IPS-NIHi11 (cell line): ENCODE results near the gene SNTN.
"Not testable (repeated sequence)": the region's sequence is repeated elsewhere in the genome, so short reads cannot be mapped to it uniquely, and the experiment has no call there.

Experiments used
- DNase-seq: peaks from one replicate; pipeline ENCODE4 v3.0.0; 2012; ENCODE audit warnings: mixed read lengths, low spot score

Gene SNTN

DNA sequence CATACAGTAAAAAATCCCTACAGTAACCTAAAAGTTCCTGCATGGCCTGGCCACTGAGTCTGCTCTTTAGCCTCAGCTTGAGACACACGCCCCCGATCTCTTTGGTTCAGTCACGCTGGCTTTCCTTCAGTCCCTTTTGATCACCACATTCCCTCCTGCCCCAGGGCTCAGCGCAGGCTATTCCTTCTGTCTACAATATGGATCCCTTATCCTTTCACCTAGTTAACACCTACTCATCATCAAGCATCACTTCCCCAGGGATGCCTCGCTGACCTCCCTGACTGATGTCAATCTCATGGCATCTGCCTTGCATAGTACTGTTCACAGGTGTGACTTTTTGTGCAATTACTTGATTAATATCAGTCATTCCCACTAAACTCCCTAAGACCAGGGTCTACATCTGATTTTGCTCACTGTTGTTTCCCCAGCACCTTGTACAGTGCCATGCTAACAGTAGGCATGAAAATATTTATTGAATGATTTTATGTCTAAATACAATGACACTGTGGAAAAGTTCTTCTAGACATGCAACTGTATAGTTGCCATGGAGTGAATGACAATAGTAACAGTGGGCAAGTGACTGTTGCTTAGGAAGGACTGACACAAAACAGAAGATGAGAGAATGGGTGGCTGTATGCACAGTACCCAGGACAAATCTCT lies at the start of gene SNTN:
SNTN (plus strand) TSS at position 610 of the 660 bp plus-strand sequence; CDS start at position 623, 13 bp downstream.
- no peak for DNase-seq

DNA sequence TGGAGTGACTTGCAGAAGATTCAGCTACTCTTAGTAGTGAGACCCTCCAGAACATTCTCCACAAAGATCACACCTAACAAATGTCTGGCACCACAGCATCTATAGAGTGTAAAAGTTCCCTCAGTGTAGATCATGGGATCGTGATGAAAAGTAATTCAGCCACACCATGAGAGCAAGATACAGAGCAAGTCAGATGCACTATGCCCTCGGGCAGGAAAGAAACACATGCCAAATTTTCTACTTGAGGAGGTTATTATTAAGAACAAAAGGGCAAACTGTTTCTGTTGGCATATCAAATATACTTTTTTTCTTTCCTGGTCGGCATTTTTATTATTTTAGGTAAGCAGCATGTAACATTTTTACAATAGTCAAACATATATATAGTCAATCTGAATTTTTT lies 44.8 kb upstream of the SNTN start:
- no peak for DNase-seq

DNA sequence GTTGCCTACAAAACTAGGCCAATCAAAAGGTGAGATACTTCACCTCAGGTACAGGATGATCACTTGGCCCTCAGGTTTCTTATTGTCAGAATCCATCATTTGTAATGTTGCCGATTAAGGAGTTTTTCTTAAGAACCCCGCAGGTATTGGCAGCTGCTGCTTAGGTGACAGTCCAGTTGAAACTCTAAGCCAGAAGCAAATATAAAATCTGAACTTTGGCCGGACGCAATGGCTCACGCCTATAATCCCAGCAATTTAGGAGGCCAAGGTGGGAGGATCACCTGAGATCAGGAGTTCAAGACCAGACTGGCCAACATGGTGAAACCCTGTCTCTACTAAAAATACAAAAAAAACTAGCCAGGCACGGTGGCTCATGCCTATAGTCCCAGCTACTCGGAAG lies 43.1 kb upstream of the SNTN start:
- no peak for DNase-seq

DNA sequence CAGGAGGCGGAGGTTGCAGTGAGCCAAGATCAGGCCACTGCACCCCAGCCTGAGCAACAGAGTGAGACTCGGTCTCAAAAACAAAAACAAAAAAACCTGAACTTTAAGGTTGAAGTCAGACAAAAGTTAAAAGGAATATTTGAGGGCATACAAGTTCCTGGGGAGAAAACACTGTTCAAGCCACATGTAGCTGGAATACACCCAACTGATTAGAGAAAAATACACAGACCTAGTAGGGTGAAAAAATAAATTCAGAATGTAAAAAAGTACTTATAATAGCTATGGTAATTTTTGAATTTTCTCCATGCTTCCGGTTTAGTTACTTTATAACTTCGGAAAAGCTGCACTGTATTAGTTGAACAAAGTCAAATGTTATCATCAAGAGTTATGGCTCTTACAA lies 42.6 kb upstream of the SNTN start:
- no peak for DNase-seq

DNA sequence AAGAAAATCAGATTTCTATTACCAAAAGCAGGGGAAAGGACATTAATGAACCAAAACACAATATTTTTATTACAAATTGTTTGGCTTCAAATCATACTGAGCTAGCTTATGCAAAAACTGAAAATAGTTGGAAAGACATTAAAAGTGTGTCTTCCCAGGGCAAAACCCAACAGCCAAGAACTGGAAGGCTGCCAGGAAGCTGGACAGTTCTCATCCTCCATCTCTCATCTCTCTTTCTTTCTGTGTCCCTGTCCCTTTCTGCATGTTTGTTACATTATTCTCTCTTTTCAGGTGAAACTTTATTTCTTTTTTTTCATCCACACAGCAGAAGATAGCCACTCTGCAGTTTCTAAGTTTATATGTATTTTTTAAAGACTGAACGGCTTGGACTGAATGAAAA lies 41.1 kb upstream of the SNTN start:
- DNase-seq = no peak

DNA sequence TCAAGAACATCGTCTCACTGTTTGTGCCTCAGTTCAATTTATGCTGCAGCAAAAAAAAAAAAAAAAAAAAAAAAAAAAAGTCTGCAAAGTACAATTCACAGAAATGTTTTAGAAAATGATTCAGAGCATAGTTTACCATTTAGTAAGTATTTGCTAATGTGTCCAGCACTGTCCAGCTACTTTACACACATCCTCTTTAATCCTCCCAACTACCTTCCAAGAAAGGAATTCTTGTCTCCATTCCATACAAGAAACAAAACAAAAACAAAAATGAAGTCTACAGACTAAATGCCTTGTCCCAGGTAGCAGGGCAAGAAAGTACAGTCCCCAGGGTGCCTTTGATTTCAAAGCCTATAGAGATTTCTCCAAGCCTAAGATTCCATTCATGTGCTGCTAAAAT lies 38.9 kb upstream of the SNTN start:
- DNase-seq = no peak

DNA sequence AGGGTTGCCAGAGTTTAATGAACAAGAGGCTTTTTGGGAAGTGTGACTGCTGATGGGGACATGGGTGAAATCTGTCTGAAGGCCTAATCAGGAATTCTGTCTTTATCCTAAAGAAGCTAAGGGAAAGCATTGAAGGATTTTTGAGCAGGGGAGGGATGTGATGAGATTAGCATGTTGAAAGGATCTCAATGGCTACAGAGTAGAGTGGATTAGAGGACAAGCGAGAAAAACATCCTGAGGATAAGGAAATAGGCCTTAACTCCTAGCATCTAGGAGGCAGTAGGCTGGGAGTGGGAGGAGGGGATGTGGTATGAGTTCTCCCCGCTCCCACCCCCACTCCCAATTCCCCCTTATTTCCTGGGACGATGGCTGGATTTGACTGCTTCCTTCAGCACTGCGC lies 35.1 kb upstream of the SNTN start:
- DNase-seq = no peak

DNA sequence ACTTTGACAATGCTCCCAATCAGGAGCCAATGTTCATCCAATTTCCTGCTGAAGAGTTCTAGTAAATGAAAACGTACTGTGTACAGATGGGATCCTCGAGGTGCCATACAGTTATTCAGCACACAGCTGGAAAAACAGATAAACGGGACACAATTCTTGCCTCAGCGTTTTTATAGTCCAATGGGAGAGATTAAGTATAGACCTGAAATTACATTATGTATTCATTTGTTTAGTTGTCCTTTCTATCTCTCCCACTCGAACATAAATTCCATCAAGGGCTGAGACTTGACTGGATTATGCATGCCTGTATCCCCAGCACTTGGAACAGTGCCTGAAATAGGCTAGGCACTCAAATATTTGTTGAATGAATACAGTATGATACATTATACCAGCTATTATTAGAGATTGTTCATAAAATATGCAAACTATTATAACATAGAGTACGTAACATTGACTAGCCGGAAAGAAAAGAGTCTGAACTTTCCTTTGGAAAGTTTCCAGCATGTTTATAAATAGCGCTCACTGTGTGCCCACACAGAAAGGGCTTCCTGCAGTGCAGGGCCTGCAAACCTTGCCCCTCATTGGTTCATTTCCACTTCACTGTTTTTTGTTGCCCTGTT lies 27.4 kb upstream of the SNTN start:
- DNase-seq = no peak

DNA sequence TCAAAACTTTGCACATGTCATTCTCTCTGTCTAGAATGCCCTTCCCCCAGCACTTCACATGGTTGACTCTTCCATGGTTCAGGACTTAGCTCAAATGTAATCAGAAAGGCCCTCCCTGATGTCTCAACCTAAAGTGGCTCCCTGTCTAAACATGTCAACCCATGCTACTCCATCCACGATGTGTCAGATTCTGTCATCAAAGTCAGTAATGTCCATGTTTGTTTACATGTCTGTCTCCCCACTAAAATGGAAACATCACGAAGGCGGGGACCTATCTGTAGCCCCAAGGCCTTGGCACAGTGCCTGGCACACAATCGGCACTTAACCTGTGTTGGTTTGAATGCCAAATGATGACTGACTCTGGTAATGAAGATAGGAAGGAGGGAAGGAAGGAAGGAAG lies 20.8 kb upstream of the SNTN start:
- no peak for DNase-seq

DNA sequence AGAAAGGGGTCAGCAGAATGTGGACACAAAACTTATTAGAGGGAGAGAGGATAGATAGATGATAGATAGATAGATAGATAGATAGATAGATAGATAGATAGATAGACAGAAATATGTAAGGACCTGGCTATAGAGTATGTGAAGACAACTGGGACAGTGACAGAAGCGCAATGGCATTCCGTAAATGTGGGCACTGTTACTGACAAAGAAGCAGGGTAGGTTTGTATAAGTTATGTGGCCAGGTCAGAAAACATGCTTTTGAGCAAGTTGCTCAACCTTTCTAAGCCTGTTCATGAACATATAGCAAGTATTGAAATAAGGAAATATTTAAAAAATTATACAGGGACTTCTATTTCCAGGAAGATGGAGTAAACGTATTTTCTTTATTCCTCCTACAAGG lies 17.3 kb upstream of the SNTN start:
- no peak for DNase-seq

DNA sequence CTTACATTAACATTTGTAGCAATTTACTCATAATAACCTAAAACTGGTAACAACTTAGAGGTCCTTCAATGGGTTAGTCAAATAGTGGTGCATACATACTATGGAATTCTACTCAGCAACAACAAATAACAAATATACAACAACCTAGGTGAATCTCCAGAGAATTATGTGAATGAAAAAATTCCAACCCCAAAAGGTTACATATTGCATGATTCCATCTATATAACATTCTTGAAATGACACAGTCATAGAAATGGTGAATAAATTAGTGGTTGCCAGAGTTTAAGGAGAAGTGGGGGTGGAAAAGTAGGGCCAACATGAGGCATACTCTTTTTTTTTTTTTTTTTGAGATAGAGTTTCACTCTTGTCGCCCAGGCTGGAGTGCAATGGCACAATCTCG lies 12.7 kb upstream of the SNTN start:
- DNase-seq = no peak

DNA sequence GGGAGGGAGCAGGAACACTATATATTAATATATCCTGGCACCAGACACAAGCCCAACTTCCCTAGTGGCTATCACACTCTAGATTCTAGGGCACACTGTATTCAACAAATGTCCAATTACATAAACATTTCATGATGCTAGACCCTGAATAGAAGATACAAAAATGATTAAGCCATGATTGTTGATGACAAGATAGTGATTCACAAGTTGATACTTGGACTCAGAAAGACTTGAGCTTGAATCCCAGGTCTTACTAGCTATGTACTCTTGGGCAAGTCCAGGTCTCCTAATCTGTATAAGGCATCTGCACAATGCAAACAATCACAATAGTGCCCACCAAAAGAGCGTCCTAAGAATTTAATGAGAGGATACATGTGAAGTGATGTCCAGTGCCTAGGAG lies 10.0 kb upstream of the SNTN start:
- DNase-seq = no peak

DNA sequence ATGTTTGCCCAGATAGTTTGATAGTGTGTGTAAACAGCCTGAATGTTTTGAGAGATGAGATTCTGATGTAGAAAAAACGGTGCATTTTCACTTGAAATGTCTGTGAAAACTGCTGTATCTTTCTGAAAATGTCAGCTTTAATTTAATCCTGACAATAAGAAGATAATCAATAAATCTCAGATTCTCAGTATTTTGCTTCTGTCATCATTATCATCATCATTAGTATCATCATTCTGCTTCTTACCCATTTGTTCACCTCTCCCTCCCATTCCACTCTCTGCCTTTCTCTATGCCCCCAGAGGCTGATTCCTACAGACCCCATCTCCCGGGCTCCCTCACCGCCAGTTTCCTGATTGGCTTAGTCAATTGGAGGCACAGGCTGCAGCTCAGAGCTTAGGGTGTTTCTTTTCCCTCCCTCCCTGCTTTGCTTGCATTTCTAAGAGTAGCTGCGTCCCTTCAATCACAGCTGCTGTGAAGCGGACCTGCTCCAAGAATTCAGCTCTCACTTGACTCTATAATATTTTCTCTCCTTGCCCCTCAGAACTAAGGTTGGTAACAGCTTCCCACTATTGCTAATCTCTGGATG lies 8.2 kb upstream of the SNTN start:
- DNase-seq = peak; percentile 58

DNA sequence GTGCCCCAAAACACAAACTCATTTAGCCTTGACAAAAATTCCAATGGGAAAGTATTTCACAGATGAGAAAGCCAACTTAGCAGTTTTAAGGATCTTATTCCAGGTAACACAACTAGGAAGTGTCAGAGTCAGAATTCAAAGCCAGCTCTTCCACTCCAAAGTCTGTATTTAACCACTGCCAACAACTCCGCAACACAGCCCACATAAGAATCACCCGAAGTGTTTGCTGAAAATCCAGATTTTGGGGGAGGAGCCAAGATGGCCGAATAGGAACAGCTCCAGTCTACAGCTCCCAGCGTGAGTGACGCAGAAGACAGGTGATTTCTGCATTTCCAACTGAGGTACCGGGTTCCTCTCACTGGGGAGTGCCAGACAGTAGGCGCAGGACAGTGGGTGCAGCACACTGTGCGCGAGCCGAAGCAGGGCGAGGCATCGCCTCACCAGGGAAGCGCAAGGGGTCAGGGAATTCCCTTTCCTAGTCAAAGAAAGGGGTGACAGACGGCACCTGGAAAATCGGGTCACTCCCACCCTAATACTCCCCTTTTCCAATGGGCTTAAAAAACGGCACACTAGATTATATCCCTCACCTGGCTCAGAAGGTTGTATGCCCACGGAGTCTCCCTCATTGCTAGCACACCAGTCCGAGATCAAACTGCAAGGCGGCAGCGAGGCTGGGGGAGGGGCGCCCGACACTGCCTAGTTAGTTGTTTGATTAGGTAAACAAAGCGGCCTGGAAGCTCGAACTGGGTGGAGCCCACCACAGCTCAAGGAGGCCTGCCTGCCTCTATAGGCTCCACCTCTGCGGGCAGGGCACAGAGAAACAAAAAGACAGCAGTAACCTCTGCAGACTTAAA lies 7.3 kb upstream of the SNTN start:
- DNase-seq = not testable (repeated sequence)

DNA sequence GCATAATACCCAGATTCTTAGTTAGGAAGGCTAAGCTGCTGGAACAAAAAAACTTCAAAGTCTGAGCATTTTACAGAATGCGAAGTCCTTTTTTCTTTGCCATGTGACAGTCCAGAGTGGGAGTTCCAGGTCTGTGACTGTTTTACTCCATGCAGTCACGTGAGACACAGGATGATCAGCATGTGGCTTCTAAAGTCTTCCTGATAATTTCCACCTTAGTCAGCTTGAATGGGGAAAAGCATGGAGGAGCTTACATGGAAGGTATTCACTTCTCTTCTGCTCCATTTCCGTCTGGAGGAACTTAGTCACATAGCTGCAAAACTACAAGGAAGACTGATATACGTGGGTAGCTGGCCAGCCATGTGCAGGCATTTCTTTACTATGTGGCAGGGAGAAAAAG lies 1.7 kb downstream of the SNTN start:
- no peak for DNase-seq

DNA sequence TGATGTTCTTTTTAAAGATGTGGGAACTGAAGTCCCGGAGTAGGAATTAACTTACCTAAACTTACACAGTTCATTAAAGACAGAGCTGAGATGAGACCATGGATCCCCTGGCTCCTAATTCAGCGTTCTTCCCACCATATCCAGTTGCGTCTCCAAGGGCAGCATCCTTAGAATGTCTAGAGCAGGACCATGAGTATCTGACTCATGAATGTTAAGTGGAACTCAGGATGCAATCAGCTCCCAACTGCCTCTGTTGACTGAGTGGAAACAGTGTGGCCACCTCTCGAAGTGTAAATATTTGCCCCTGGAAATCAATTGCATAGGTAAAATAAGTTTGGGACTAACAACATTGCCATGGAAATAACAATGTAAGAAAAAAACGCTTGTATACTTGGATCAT lies 2.5 kb downstream of the SNTN start:
- no peak for DNase-seq

DNA sequence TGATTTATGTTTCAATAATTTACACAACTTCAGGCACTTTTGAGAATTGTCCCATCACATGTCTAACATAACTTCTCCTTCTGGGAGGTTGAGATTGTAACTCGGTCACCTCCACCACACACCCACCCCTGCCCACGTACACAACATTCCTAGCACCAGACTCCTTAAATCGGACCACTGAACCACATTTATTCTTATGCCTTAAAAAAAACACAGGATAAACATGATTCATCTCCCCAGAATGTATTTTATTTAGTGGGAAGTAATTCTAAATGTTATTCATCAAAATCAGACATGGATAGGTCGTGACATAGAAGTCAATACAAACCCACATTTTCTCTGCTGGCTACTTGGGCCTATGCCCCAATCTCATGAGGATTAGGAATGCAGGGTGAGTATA lies 3.0 kb downstream of the SNTN start:
- DNase-seq = no peak

DNA sequence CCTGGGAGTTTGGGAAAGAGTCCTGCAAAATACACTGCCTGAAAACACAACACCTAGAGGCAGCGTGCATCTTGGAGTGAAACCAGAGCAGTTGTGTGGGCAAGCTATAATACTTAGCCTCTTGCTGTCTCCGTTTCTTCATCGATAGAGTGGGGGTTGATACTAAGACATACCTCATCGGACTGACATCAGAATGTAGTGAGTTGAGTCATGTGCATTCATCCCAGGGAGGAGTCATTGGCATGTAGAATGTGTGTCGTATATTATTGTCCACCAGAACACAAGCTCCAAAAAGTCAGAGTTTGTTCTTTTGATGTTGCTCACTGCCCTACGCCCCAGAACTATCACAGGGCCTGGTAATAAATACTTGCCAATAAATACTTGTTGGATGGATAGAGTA lies 4.3 kb downstream of the SNTN start:
- DNase-seq = no peak

DNA sequence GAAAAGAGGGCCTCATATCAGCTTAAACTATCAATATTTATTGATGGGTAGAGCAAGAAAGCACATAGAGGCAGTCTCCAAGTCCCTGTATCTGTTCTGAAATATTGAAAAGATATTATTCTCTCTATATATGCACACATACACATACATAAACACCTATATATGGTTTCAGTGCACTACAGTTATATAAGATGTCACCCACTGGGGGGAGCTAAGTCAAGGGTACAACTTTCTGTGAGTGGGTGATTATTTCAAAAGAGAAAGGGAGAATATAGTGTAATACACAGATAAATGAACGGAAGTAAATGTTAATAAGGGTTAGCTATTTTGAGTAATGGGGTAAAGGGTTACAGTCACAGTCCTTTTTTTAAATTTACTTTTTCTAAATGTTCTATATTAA lies 8.8 kb downstream of the SNTN start:
- no peak for DNase-seq

DNA sequence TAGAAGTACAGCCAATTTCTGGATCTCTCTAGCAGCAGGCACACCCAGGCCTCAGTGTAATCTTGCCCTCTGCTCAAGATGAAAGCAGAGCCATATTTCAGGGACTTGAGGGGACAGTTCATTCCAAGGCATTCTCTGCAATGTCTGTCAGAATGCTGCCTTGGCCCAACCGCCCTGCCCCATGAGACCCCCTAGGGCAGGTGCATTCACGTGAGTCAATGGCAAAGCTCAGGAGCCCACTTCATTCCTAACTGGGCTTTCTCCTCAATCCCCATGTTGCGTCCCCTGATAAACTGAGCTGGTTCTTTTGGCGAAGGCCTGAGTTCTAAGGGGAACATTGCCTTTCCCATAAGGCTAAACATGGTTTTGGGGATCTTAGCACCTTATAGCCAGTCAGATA lies 9.5 kb downstream of the SNTN start:
- no peak for DNase-seq

DNA sequence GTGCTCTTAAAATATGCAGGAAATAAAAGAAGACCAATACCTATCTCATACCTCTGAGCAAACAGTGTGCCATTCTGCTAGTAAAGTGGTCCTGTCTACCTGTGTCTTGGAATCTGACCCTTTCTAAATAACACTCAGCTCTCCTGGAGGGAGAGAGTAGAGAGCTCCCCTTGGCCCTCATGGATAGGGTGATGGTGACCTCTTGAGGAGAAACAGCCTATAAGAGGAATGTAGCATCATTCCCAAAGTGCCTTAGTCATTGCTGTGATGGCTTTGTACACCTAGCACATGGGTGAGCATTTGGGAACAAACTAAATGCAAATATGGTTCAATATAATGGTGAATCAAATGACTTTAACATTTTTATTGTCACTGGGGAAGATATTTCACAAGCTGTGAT lies 10.0 kb downstream of the SNTN start:
- peak; percentile 23 for DNase-seq

DNA sequence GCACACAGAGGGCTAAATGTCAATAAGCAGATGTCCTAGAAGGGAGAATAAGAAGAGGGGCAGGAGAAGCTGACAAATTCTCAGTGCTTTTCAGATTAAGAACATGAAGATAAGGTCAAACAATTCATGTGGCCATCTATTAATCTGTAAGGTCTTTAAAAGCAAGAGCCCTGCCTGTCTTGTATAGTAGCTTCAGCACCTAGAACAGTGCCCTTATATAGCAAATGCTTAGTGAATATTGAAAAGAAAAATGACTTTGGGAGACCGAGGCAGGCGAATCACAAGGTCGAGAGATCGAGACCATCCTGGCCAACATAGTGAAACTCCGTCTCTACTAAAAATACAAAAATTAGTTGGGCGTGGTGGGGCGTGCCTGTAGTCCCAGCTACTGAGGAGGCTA lies 18.1 kb downstream of the SNTN start:
- DNase-seq = no peak

DNA sequence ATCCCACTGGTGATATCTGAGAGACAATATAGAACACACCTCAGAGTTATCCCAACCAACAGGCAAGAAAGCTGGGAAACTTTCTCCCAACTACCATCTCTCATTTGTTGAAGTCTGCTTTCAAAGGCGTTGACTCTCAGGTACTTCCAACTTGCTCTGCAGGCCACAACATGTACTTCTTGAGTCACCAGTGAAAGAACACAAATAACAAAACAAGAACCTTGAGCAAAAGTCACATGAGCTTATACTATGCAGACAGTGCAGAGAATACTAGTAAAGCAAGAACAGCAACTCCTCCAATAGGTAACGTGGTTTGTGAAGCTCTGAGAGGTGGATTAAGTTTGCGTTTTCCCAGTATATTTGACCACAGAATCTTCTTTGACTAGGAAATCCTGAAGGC lies 20.6 kb downstream of the SNTN start:
- no peak for DNase-seq
